GM19438 (cell line): ENCODE results near the gene DMGDH.
A peak's percentile ranks its signal among the peaks of the same experiment; 100 is the strongest.
"Not testable (repeated sequence)": the region's sequence is repeated elsewhere in the genome, so short reads cannot be mapped to it uniquely, and the experiment has no call there.

Experiments used
- ATAC-seq: cut with Tn5 transposase; IDR thresholded peaks from one replicate; pipeline ENCODE4 v1.9.1; 2021; ENCODE audit warnings: low read depth; ENCODE audit not compliant: unreplicated experiment

The DMGDH gene

DNA sequence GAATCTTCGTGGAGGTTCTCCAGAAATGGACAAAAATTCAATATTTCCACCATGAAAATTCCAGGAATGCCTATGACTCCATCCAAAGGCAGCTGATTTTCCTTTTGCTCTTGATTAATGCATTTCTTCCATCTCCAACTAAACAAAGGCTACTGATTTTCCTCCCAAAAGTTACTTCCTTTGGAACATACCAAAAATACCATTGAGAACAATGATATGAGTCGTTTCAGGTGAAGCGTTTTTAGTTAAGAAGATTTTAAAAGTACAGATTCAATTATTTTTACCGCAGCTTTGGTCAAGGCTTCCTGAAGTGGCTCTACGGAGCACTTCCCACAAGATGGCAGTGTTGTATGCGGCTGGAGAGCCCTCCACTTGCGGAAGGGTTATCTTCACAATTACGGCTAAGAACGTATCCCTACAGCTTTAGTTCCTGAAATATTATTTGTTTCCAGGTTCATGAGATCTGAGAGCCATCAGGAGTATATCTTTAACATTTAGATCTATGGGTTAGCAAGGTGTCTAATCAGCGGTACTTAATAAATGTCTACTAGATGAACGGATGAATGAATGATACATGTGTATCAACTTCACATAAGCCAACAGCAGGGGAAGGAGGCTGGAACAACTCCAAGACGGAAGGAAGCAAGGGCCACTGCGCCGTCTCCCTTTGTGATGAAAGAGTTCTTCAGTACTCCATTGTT is 48.5 kb downstream of the DMGDH start:
- no peak for ATAC-seq

DNA sequence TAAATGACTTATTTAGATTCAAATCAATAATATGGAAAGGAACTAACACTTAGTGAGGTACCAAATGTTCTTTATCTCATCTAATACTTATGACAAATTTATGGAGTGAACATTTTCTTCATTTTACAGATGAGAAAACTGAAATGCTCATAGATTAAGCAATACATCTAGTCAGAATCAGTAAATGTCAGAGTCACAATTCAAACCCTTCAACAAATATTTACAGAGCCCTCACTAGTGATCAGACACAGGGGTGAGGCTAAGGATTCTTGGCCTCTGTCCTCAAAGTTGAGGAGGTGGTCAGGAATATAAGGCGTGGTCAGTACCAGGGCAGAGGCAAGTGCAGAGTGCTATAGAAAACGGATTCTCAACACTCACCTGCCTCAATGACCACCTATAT is 54.8 kb downstream of the DMGDH start:
- no peak for ATAC-seq

DNA sequence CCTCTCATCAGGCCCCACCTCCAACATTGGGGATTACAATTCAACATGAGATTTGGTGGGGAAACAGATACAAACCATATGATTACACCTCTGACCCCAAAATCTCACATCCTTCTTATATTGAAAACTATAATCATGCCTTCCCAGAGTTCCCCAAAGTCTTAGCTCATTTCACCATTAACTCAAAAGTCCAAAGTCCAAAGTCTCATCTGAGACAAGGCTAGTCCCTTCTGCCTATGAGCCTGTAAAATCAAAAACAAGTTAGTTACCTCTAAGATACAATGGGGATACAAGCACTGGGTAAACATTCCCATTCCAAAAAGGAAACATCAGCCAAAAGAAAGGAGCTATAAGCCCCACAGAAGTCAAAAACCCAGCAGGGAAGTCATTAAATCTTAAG is 57.6 kb downstream of the DMGDH start:
- ATAC-seq, result no peak

DNA sequence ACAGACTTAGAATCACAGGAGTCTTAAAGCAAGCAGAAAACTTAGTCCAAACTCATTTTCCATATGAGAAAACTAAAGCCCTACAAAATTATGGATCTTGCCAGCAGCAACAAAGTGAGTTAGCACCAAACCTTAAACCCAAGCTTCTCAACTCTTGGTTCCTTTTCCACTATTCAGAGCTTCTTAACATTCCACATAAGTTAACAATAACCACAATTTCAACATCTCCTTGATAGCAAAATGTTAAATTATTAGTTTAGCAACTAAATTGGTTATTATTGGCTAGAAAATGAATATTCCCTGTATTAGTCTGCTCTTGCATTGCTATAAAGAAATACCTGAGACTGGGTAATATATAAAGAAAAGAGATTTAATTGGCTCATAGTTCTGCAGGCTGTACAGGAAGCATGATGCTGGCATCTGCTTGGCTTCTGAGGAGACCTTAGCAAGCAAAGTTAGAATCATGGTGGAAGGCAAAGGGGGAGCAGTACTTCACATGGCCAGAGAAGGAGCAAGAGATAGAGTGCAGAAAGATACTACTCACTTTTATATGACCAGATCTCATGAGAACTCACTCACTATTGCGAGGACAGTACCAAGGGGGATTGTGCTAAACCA is 58.1 kb downstream of the DMGDH start:
- no peak for ATAC-seq

DNA sequence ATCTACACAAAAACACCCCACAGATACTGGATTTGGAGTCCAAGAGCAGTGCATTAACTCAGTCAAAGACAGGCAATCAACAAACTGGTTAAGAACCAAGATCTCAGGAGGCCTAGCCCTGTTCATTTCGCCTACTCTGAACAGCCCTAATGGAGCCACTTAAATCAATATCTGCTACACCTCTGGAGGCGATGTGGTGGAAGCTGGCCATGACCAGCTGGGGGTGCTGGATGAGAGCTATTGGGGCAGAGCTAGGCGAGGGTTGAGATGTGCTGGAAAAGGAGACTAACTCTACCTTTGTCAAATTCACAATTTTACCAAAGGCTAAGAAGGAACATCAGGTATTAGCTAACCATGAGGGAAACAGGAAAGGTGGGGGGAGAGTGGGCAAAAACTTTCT is 61.1 kb downstream of the DMGDH start:
- ATAC-seq, result no peak

DNA sequence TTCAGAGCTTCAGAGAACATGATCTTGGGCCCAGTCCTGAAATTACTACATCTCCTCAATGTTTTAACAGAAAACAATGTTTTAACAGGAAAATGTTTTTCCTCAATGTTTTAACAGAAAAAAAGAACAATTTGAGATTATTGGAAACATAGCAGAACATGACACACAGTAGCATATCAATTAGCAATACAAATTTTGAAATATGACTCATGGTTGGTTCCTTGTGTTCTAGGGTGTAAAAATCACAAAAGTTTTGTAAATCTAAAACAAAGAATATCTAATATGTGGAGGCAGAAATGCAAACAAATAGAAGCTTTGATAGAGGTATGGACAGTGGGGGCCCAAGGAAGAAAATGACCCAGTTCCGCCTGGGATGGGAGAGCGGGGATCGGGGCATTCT is 61.6 kb downstream of the DMGDH start:
- no peak for ATAC-seq

DNA sequence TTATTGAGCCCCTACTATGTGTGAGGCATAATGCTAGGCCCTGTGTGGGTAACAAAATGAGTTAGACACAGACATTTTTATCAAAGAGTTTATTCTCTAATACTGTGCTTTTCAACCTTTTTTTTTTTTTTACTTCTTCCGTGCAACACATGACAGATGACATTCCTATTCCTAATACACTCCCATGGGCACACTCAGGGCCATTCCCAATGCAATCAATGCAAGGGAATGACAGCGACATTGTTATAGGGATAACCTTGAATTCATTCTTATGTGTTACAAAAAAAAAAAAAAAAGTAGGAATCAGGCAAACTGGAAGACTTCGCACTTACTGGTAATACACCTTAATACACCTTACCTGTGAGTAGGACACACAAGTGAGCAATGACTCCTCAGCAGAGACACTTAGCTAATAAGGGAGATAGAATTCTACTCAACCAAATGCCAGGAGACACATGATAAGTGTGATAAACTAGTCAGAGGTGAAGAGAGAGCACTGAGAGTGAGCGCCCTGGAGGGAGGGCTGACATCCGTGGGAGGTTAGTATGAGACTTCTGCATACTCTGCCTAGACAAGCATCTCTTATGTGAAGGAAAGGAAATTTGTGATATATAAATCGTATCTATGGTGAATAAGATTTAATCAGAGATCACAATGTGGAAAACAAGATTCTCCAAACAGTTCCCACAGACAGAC is 63.4 kb downstream of the DMGDH start:
- no peak for ATAC-seq

DNA sequence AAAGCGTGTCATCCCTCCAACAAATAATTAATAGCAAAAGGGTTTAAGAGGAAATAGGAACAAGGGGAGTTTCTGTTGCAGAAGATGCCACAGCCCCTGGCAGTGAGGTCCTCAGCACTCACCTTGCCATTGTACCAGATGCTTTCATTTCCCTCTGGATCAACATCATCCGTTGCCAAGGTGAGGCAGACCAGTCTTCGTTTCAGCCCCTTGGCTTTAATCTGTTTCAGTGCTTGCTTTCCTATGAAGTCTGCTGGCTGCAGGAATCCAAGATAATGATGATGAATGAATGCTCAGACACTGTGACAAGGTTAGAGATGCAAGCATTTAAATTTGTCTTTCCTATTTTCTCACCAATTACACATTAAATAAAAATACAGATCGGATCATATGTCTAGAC is 64.3 kb downstream of the DMGDH start:
- ATAC-seq, result no peak

DNA sequence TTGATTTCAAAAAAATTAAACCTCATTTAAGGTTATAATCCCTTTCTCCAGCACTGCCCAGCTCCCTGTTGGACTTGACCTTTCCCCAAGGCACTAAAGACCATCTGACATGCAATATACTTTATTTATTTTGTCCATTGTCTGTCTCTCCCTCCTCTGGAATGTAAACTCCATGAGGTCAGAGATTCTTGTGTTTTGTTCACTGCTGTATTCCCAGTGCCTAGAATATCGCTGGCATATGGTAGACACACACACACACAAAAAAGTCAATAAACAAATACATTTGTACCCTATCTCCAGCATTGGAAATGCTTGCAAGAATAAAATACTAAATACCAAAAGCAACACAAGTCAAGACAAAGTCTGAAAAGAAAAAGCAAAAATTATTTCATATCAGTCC is 67.1 kb downstream of the DMGDH start:
- no peak for ATAC-seq

DNA sequence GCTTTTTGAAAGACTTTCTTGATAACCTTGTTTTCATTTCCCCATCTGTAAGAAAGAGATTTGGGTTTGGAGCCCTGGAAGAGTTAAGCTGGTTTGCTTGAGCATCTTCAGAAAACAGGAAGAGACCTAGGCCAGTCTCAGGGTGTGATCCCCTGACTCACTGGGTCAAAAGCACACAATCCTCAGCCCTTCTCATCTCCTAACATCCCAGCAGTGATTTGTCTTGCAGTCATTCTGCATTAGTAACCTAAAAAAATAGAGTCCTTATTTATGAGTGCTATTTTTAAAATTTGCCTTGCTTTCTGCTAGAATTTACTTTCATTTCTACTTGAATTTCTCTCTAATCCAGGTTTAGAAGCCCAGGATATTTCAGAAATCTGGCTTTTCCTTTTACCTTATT is 68.0 kb downstream of the DMGDH start:
- ATAC-seq, result no peak

DNA sequence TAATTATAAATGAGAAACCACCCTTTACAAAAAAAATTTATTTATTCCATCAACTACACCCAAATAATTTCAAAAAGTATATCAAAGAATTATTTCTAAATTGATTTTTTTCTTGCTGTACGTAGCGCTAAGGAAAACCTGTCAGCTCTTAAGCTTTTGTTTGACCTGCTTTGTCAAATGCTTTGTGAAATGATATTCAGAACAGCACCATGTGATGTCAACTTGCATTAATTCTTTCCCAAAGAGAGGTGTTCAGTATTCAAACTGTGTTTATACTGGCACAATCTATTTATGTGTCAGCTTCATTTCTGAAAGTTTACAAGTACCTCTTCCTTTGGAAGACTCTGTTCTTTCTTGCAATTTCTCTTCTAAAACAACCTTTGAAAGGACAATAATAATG is 72.4 kb downstream of the DMGDH start:
- no peak for ATAC-seq

DNA sequence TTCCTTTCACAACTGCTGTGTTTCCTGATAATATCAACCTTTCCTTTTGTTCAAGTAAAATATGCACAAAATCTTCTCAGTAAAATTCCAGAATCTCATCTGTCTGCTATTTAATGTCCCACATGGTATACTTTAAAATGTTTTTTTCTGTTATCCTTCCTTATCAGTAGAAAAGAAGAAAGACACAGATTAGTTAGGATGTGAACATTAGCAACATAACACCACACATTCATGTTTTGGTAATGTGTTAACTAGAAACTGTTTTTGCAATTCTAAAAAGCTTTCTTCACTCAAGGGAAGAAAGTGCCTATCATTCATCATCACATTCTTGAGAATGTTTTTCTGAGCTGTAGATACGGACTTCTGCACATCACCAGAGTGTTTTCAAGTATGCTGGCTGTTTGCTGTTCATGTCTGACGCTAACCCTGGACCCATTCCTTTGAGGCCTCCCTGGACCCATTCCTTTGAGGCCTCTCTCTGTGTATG is 73.9 kb downstream of the DMGDH start:
- ATAC-seq, result no peak

DNA sequence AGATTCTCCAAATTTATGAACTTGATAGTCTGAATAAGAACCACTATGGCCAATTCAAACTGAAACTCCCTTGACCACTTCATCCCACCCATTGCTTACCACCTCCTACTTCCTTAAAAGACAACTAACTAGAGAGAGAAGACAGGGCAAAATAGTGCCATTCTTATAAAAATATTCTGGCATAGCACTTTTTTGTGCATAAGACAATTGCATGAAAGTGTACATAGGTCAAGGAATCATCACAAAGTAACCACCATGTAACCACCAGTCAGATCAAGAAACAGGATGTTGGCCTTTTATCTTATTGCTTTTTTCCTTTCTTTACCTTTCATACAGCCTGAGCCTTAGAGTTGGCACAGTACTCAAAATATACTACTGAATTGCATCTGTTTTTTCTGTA is 76.3 kb downstream of the DMGDH start:
- ATAC-seq, result no peak

DNA sequence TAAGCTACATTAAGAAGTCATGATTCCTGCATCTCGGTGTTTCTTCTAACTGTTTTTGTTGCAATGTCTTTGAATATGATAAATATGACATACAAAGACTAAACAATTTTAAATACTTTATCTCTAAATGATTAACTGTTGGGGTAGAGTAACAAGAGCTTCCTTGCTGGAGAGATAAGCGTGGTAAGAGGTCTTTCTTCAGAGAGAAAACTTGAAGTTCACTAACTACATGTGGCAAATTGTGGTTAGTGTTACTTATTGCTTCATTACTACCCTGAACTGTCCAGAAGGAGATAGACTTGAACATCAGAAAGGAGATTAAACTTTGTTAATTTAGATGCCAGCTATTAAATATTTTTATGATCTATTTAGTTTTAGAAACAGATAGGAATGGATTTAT is 77.3 kb downstream of the DMGDH start:
- ATAC-seq, result no peak

DNA sequence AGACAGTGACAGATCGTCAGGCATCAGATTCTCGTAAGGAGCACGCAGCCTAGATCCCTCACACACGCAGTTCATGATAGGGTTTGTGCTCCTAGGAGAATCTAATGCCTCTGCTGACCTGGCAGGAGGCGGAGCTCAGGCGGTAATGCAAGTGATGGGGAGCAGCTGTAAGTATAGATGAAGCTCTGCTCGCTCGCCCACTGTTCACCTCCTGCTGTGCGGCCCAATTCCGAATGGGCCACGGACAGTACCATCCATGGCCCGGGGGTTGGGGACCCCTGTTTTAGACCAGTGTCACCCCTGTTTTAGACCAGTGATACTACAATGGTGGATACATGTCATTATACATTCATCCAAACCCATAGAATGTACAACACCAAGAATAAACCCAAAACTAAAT is 80.4 kb downstream of the DMGDH start:
- ATAC-seq, result no peak

DNA sequence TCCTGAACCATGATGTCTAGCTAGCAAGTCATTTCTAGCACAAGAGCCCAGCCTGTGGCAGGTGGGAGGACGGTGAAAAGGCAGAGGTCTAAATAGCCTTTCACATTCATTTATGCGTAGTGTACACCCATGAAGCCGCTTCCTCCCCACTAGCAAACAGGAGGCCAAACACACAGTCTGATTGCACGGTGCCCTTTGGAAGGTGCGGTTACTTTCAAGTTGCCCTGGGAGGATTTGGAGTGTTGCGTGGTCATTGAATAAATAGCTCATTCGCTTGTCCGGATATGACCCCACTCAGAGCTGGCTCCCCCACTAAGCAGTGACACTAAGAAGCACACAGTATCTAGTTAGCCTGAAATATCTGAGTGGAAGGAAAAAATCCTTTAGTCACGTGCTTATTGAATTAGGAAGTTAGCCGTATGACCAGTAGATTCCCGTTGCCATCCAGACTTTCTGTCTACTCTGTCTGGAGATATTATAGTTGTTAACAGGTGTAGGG is 83.7 kb downstream of the DMGDH start:
- ATAC-seq, result peak; percentile 46

DNA sequence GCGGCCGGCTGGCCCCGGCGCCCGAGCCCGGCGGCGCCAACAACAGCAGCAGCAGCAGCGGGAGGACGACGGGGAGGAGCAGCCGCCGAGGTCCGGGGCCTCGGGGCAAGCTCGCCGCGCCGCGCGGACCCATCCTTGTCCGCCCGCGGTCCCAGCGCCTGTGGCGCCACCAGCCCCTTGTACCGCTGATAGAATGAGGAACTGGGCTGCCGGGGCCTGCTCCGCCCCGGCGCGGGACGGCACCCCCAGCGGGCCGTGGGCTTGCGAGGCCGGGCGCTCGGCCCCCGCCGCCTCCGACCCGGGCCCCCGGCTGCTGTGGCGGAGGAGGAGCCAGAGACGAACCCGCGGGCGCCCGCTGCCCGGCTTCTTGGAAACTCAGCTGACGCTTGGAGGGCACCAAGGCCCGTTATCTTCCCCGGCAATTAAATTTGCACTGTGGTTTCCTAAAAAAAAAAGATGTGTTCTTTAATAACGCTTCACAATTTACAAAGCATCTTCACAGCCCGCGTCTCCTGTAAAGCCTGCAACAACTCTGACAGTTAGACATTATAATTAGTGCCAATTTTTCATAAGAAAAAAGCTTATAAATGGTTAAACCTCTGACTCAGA is 84.3 kb downstream of the DMGDH start, which contains the start of gene ARSB:
Gene ARSB, minus strand, starts transcription at position 195 of the 609 bp plus-strand sequence. Its CDS starts 62 bp downstream, at position 133.
- peak; percentile 34 for ATAC-seq

DNA sequence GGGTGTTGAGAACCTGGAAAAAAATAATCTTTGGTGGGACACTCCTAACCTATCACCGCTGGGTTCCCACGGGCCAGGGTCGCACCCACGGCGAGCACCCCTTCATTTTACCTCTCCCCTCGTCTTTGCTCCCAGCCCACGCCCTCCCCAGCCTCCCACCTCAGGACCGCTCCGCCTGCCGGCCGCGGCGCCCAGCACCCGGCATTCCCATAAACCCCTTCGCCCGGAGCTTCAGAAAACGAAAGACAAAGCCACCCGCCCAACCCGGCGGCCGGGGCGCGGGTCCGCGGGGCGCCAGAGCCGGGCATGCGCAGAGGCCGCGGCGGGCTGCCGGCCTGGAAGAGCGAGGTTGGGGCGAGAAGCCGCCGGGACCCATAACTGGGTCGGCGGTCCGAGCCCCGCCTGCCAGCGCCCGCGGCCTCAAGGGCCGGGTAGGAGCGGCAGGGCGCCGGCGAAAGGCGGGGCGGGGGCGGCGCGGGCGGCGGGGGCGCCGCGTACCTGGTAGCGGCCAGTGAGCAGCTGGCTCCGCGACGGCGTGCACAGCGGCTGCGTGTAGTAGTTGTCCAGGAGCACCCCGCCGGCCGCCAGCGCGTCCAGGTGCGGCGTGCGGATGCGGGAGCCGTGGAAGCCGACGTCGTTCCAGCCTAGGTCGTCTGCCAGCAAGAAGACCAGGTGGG is 84.9 kb downstream of the DMGDH start:
- ATAC-seq, result peak; percentile 59

DNA sequence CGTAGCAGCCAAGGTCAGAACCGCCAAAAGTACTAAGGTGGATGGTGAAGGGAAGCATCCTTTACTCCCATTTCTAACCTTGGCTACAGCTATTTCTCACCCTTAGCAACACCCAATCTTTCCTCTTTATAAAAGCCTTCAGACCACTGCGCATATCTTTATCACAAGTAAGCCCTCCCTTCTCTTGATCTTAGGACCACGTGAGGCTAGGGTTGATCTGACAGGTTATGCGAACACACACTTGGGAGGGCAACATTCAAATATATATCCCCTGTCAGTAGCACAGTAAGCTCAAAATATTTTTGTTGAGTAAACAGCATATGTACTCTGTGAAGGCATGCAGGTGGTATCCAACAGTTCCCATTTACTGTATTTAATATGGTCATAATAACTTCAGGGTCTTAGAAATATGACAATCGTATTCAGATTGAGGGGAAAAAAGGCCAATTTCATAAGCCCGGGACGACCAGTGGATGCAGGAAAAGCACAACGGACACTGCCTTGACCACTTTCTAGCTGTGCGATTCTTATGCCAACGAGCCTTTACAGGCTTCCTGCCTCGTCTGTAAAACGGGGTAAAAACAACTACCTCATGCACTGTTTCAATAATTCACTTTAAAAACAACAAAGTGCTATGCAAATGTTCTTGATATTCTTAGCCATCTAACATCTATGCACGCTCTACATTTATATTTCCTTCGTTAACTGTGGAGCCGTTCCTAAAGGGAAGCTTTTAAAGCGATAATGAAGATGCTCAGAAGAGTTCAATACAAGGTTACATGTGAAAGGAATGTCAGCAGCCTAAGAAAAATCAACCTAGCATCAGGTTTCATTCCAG is 85.7 kb downstream of the DMGDH start:
- peak; percentile 2 for ATAC-seq

DNA sequence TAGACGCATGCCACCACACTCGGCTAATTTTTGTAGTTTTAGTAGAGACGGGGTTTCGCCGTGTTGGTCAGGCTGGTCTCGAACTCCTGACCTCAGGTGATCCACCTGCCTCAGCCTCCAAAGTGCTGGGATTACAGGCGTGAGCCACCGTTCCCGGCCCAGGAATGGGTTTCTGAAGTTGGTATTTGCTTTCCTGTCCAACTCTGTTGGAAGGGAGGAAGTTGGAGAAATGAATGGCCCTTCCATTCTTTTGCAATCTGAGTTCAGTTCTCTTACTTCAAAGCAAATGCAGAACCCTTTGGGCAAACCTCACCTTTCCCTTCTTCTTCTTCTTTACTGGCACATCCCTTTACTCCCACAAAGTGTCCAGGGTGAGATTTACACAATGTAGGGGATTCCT is 86.3 kb downstream of the DMGDH start:
- not testable (repeated sequence) for ATAC-seq
